AML-193 (cell line): Measurements from ENCODE around the gene HOXA5.

ENCODE experiments used
- DNase-seq, 2 experiments: peaks; one replicate each; lab custom pipeline; 2025; lab: John Stamatoyannopoulos, UW

The HOXA5 gene

DNA sequence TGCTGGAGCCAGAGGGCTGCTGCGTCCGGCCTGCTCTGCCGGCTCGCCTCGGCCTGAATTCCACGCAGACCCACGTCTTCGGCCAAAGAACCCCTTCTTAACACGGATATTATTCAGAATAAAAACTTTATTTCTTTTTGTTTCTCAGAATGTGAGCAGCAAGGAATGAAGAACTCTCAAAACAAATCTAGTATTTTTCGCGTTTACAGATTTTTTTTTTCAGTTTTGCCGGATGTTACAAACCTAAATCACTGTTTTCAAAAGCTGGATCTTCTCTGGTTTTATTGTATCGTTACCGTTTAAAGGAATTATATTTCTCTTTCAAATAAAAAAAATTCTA, 36.6 kb downstream of the HOXA5 start:
- no peak for DNase-seq

DNA sequence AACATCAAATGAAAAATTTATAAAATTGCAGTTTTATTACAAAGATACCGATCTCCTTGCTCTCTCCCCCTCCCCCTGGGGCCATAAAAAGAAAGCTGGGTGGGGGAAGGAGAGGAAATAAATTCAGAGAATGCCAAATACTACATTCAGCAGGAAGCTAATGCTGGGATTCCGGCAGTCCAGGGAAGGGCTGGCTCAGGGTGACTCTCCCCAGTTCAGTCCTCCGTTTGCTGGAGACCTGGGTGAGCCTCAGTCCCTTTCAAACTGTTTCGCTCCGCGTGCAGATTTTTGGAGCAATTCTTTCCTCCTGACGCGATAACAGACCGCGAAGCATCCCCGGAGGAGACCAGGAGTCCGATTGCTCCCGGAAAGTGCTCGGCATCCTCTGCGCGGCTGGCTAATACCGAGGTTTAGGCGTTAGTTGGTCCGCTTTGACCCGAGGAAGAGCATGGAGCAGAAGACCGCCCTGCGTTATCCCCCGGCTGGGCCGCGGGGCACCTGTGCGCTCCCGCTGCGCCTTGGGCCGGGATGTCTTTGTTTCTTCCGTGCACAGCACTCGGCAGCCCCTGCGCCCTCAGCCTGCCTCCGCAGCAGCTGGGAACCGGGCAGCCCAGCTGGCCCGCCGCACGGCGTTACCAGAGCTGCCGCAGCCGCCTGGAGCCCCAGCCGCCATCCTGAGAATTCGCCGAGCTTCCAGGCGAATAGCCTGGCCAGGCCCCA, 37.1 kb downstream of the HOXA5 start:
- DNase-seq = no peak

GRCh38 chr7:27105301-27106031, 38.0 kb downstream of the HOXA5 start:
- no peak for DNase-seq

DNA sequence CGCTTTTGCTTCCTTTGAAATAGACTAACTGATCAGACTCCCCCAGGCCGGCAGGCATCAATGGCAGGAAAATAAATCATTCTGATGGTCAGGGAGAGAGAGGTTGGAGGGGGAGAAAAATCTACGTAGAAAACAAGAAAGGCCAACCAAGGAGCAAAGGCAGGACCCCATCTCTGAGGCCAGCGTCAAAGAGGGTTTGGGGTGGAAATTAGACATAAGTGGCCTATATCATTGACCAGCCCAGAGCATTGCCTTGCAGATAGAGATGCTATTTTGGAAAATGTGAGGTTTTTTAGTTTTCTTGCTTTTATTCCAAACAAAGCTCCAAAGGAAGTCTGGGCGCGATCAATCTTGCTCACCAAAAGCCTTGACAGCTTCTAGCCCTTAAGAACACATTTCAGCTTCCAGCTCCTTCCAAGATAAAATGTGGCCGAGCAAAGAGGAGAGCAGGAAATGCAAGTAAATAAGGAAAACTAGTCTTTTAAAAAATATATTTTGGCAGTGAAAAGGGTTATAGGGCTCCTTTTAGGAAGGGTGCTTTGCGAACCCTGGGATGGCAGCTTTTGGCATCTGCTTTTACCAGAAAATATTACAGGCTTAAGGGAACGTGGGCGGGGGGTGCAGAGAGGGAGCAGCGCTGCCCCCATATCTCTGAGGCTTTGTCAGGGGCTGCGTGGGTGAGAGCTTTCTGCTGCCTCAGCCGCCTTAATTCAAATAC, 39.0 kb downstream of the HOXA5 start:
- DNase-seq = no peak

- DNase-seq = no peak
Measured at GRCh38 chr7:27103489-27104226, 39.8 kb downstream of the HOXA5 start.

DNA sequence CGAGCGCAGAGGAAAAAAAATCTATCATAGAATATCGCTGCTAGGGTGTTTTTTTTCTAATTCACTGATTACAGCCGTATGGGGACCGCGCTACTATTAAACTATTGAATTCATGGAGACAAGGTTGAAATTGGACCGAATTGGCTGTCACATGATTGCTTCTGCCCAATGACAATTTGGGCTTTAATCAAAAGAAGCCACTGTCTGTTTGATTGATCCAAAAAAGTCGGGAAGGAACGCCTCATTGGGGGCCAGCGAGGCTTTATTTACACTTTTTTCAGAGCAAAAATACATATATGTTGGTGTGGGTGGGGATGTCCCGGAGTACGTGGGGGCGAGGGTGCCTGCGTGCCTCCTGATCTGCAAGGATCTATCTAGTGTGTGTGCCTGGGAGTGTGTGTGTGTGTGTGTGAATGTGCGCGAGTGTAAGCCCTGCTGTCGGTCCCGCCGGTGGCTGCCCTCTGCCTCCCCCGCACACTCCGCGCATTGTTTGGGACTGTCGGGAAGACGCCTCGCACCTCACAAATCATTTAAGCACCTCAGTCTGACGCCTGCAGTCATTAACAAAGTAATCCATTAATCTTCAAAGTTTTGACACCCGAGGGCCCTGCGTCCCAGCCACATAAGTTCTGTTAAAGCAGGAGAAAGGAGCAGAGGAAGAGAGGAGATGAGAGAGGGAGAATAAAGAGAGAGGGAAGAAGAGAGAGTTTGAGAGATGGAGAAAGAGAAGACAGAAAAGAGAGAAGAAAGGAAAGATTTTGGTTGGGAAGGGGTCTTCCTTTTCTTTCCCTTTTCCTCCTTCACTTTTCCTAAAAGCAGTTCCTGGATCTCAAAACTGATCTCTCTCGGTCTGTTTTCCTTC, 40.7 kb downstream of the HOXA5 start, which contains the start of gene HOXA2:
Gene HOXA2 (minus strand): TSS at position 103 of the 862 bp plus-strand sequence. CDS start 183 bp downstream, outside the sequence.
- no peak for DNase-seq

- no peak for DNase-seq
Measured at GRCh38 chr7:27101957-27102580, 41.4 kb downstream of the HOXA5 start.

DNA sequence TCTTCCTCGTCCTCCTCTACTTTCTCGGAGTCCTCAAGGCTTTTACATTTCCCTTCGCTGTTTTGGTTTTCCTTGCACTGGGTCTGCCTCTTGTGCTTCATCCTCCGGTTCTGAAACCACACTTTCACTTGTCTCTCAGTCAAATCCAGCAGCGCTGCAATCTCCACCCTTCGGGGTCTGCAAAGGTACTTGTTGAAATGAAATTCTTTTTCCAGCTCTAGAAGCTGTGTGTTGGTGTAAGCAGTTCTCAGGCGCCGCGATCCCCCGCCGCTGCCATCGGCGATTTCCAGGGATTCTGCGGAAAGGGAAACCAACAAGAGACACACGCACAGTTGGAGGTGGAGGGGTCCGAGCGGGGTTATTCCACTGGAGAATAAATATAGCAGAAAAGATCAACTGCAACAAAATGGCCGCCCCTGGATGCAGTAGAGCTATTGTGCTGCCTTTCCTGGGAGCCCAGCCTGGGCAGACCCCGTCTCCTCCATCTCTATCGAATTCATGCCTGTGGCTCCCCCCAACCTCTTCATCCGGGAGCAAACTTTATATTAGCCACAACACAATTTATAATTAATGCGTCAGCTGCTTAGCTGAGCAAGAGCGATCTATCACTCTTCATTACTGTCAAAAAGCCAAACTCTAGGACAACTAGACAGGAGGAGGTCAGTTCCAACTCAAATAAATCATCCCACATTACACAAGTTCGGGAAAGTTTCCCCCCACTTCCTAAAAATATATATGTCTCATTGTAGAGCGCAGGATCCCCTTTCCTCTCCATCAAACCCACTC, 42.1 kb downstream of the HOXA5 start:
- no peak for DNase-seq

DNA sequence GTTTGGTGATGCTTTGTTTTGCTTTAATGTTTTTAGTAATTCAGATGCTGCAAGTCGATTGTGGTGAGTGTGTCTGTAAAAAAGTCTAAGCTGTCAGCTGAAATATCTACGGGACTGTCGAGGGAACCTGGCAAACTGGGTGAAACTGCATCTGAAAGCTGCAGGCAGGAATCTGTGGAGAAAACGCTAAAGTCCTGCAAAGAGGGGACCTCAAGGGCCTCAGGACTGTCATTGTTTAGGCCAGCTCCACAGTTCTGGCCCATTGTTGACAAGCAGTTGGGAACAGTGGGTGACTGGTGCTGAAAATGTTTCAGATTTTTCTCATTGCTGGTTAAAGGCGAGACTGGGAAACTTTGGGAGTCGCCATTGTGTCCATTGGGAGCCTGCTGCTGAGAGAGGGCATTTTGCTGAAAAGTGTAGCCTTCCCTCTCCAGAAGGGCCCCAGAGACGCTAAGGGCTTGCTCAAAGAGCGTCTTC, 42.7 kb downstream of the HOXA5 start:
- DNase-seq = no peak

- DNase-seq = no peak
Measured at GRCh38 chr7:27099453-27100370, 43.8 kb downstream of the HOXA5 start.

DNA sequence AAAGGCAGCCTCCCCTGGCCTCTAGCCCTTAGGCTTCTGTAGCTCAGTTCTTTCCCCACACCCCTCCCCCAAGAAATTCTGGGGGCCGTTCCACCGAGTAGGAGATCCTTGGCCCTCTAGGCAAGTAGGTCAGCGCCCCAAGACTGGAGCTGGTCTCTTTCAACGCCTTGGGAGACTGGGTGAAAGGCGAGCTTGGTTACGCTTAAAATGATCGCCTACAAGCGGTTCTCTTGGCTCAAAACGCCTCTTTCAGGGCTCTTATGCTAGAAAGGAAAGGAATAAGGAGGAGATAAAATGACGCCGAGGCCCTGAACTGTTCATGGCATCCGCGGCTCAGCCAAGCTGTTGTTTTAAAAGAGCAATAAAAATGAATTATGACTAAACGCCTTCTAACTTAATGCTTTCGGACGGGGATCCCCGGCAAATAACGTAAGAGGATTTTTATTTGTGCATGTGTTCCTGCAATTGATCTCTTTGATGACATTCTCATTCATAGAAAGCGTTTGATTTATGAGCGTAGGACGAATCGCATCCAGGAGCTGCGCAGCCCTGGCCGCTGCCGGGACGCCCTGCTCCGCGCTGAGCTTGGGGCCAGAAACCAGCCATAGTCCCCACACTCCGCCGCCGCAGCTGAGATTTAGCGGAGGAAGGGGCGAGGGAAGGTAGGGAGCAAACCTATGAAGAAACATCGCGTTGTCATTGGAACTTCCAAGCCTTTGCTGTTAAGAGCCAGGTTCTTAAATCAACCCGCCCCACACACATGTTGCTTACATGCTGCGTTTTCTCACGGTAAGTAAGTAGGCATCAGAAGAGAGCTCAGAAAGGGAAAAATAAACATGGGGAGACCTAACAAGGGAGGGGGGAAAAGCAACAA, 44.7 kb downstream of the HOXA5 start:
- DNase-seq = no peak

GRCh38 chr7:27097686-27098577, 45.5 kb downstream of the HOXA5 start:
- no peak for DNase-seq

GRCh38 chr7:27096768-27097514, 46.5 kb downstream of the HOXA5 start:
- no peak for DNase-seq

- no peak for DNase-seq
Measured at GRCh38 chr7:27095897-27096767, 47.3 kb downstream of the HOXA5 start, which contains the start of gene HOXA1. Gene HOXA1, minus strand, starts transcription at chr7:27096000. Its CDS starts 88 bp downstream, at chr7:27095912.
